HUES48 (cell line): ENCODE results near the gene ARHGAP11B.
"Not testable (repeated sequence)": the region's sequence is repeated elsewhere in the genome, so short reads cannot be mapped to it uniquely, and the experiment has no call there.

Source experiments
- H3K27ac ChIP-seq: one replicate; pipeline ENCODE4 v1.7.0; 2013; ENCODE audit warnings: low read depth, low read length, inconsistent platforms
- H3K27me3 ChIP-seq: 2 replicates; pipeline ENCODE4 v1.6.1; 2013; ENCODE audit warnings: mild to moderate bottlenecking, low read length; ENCODE audit not compliant: control insufficient read depth, insufficient read depth
- H3K36me3 ChIP-seq: 2 replicates; pipeline ENCODE4 v1.6.1; 2013; ENCODE audit warnings: low read length; ENCODE audit not compliant: control insufficient read depth, insufficient read depth
- H3K4me1 ChIP-seq: 2 replicates; pipeline ENCODE4 v1.6.1; 2013; ENCODE audit warnings: mild to moderate bottlenecking, low read length; ENCODE audit not compliant: control insufficient read depth, insufficient read depth
- H3K4me3 ChIP-seq: 2 replicates; pipeline ENCODE4 v1.5.1; 2013; ENCODE audit warnings: mild to moderate bottlenecking, low read depth, low read length
- H3K9ac ChIP-seq: 2 replicates; pipeline ENCODE4 v1.6.1; 2013; ENCODE audit warnings: mild to moderate bottlenecking, low read depth, low read length, moderate library complexity
- H3K9me3 ChIP-seq: 2 replicates; pipeline ENCODE4 v1.6.1; 2013; ENCODE audit warnings: low read length; ENCODE audit not compliant: control insufficient read depth, insufficient read depth

Gene ARHGAP11B

GRCh38 chr15:30669621-30670020, 43.7 kb downstream of the ARHGAP11B start:
- not testable (repeated sequence) for H3K9ac ChIP-seq, H3K9me3 ChIP-seq, H3K27me3 ChIP-seq, H3K4me1 ChIP-seq, H3K4me3 ChIP-seq, H3K27ac ChIP-seq
- H3K36me3 ChIP-seq: peaks cover 14% of the 10 kb centered on the region; the same call in 1 of the 2 replicates

- Histone ChIP-seq H3K27me3 (no peaks in the 10 kb centered on the region), H3K4me3 (no peak overlapping the region), H3K36me3 (peaks cover 14% of the 10 kb centered on the region; the same call in 1 of the 2 replicates), H3K9ac (no peak overlapping the region), H3K4me1 (no peaks in the 10 kb centered on the region), H3K9me3 (no peaks in the 10 kb centered on the region), H3K27ac (no peak overlapping the region)
Measured at GRCh38 chr15:30670056-30670455, 44.1 kb downstream of the ARHGAP11B start.

GRCh38 chr15:30671309-30671708, 45.4 kb downstream of the ARHGAP11B start:
- H3K27me3 ChIP-seq: no peaks in the 10 kb centered on the region
- no peaks in the 10 kb centered on the region for H3K9me3 ChIP-seq
- H3K36me3 ChIP-seq: peaks cover 14% of the 10 kb centered on the region; the same call in 1 of the 2 replicates
- H3K4me1 ChIP-seq: no peaks in the 10 kb centered on the region
- no peak overlapping the region for H3K9ac ChIP-seq
- no peak overlapping the region for H3K27ac ChIP-seq
- no peak overlapping the region for H3K4me3 ChIP-seq

GRCh38 chr15:30675126-30675525, 49.2 kb downstream of the ARHGAP11B start:
- Histone ChIP-seq H3K27me3 (no peaks in the 10 kb centered on the region), H3K4me1 (no peaks in the 10 kb centered on the region), H3K4me3 (no peak overlapping the region), H3K27ac (no peak overlapping the region), H3K36me3 (0 out of 2 replicates have a peak, but pooled peaks cover 5% of the 10 kb centered on the region), H3K9ac (no peak overlapping the region), H3K9me3 (no peaks in the 10 kb centered on the region)

- not testable (repeated sequence) for H3K27me3 ChIP-seq, H3K4me1 ChIP-seq, H3K27ac ChIP-seq, H3K9me3 ChIP-seq, H3K36me3 ChIP-seq, H3K9ac ChIP-seq, H3K4me3 ChIP-seq
Measured at GRCh38 chr15:30675891-30676290, 50.0 kb downstream of the ARHGAP11B start.

GRCh38 chr15:30680997-30681396, 55.1 kb downstream of the ARHGAP11B start:
- H3K27me3 ChIP-seq, H3K9me3 ChIP-seq, H3K36me3 ChIP-seq, H3K4me1 ChIP-seq, H3K4me3 ChIP-seq, H3K27ac ChIP-seq, H3K9ac ChIP-seq: not testable (repeated sequence)

GRCh38 chr15:30685709-30686285, 59.9 kb downstream of the ARHGAP11B start:
- not testable (repeated sequence) for H3K27ac ChIP-seq, H3K9me3 ChIP-seq, H3K36me3 ChIP-seq, H3K4me3 ChIP-seq, H3K4me1 ChIP-seq, H3K9ac ChIP-seq, H3K27me3 ChIP-seq

- not testable (repeated sequence) for H3K27me3 ChIP-seq, H3K36me3 ChIP-seq, H3K27ac ChIP-seq, H3K9ac ChIP-seq, H3K4me3 ChIP-seq, H3K9me3 ChIP-seq, H3K4me1 ChIP-seq
Measured at GRCh38 chr15:30686651-30687050, 60.7 kb downstream of the ARHGAP11B start.
